Tibial nerve (tissue), 4 donors: ENCODE data around the gene COL4A2. TPM values are rescaled to one million over a fixed set of nuclear protein-coding genes. Genes with fewer than 3 reads are reported as not detected.

Experiments used
- DNase-seq, 2 donors: peaks; one replicate each; pipeline ENCODE4 v3.0.0-alpha.2; 2019; ENCODE audit warnings: low spot score in 2 of 2
- H3K27ac ChIP-seq, 4 donors: fragments of 200-600 bp; sonication (generic) in 3 of 4; one replicate each; pipeline ENCODE4 v1.5.1; 2017 to 2019; ENCODE audit warnings: mild to moderate bottlenecking in 1 of 4
- H3K27me3 ChIP-seq, 2 donors: fragments of 200-600 bp; sonication (generic) in 1 of 2; one replicate each; pipeline versions ENCODE4 v1.5.1 to v1.6.0; 2017 to 2019
- H3K36me3 ChIP-seq, 3 donors: fragments of 200-600 bp; sonication (generic); one replicate each; pipeline ENCODE4 v1.5.1; 2018 to 2019
- H3K4me1 ChIP-seq, 4 donors: fragments of 200-600 bp; sonication (generic) in 3 of 4; one replicate each; pipeline ENCODE4 v1.5.1; 2017 to 2019
- H3K4me3 ChIP-seq, 4 donors: fragments of 200-600 bp; sonication (generic) in 3 of 4; one replicate each; pipeline ENCODE4 v1.5.1; 2017 to 2019; ENCODE audit warnings: mild to moderate bottlenecking in 1 of 4, moderate library complexity in 1 of 4
- H3K9me3 ChIP-seq, 4 donors: fragments of 200-600 bp; sonication (generic) in 3 of 4; one replicate each; pipeline ENCODE4 v1.5.1; 2017 to 2019
- EP300 ChIP-seq, 2 donors: sonication (generic); formaldehyde crosslinking; IDR thresholded peaks; one replicate each; pipeline ENCODE4 v1.6.1; 2017; ENCODE audit warnings: antibody characterized with exemption in 2 of 2, mild to moderate bottlenecking in 1 of 2
- POLR2A ChIP-seq, 2 donors: fragments of 450-650 bp; IDR thresholded peaks; one replicate each; pipeline ENCODE4 v1.6.1; 2017; ENCODE audit warnings: antibody characterized with exemption in 2 of 2, mild to moderate bottlenecking in 2 of 2, moderate library complexity in 2 of 2
- WGBS, 2 donors: methylation state at CpG; one replicate each; pipeline ENCODE4 v1.1.5; 2018; 5-methylcytosine and 5-hydroxymethylcytosine counted together
- total RNA-seq, 4 donors: library from RNA; depleted of rRNA; stranded (reverse); fragments of >200 nt; gene quantifications; one replicate each; pipeline ENCODE4 v1.1.0, GENCODE V29; 2016
- TF ChIP-seq, protein P1 (sequence below), 5 experiments: fragments of 200-600 bp in 3 of 5; fragments of 450-650 bp in 2 of 5; sonication (generic) in 3 of 5; IDR thresholded peaks; one replicate each; pipeline ENCODE4 v1.5.1; 2016 to 2019; ENCODE audit warnings: antibody characterized with exemption in 5 of 5, mild to moderate bottlenecking in 3 of 5, moderate library complexity in 2 of 5

COL4A2 gene
- total RNA-seq, 4 donors from 2014 or later: 576 to 821 (median 658) TPM

DNA sequence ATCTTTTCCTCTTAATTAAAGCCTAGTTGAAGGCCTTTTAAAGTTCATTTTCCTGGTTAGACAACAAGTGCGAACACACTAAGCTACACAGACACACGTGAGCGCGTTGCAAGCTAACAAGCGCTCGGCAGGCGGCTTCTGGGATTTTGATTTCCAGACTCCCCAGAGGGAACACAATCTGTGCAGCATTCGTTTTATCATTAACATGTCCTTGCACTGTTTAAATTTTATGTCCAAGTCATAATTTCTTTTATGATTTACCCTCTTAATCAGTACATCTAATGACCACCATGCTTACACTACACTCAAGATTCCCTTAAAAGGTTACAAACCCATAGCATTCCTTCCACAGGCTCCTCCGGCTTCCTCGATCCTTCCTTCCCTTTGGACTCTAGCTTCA is 16.9 kb upstream of the COL4A2 start:
- no peak overlapping the region for H3K27ac ChIP-seq
- no peak for DNase-seq
- WGBS, 2 donors: 89 to 91% methylated on average over 10 of the region's 10 CpGs
- H3K27me3 ChIP-seq: no peaks in the 10 kb centered on the region
- H3K9me3 ChIP-seq: no peaks in the 10 kb centered on the region
- no peak overlapping the region for H3K4me3 ChIP-seq
- TF ChIP-seq POLR2A (IDR thresholded peaks at IDR 0.05) (no peak), EP300 (IDR thresholded peaks at IDR 0.05) (no peak)
- TF ChIP-seq, protein P1, sequence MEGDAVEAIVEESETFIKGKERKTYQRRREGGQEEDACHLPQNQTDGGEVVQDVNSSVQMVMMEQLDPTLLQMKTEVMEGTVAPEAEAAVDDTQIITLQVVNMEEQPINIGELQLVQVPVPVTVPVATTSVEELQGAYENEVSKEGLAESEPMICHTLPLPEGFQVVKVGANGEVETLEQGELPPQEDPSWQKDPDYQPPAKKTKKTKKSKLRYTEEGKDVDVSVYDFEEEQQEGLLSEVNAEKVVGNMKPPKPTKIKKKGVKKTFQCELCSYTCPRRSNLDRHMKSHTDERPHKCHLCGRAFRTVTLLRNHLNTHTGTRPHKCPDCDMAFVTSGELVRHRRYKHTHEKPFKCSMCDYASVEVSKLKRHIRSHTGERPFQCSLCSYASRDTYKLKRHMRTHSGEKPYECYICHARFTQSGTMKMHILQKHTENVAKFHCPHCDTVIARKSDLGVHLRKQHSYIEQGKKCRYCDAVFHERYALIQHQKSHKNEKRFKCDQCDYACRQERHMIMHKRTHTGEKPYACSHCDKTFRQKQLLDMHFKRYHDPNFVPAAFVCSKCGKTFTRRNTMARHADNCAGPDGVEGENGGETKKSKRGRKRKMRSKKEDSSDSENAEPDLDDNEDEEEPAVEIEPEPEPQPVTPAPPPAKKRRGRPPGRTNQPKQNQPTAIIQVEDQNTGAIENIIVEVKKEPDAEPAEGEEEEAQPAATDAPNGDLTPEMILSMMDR (IDR thresholded peaks at IDR 0.05): no peak
- H3K36me3 ChIP-seq: peaks cover 0 to 27% (median 0%) of the 10 kb centered on the region in 3 donors
- H3K4me1 ChIP-seq: peaks cover 0 to 55% (median 27%) of the 10 kb centered on the region in 4 donors

DNA sequence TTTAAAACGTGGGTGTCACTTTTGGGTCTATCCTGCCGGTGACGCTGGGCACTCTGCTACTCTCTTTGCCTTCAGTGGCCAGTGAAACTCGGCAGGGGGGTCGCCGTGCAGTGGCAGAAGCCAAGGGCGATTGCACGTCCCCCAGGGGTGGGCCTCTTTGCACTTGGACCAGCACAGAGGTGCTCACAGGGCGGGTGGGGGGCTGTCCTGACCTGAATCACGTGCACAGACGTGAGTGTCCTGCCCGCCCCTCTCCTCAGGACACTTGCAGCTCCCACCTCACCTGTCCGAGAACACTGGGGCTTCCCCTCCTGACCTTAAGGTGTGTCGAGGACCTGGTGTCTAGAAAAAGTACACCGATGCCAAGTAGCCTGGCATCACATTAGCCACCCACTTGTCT is 16.3 kb upstream of the COL4A2 start:
- Histone ChIP-seq H3K27ac (no peak overlapping the region), H3K4me1 (peaks cover 0 to 54% (median 31%) of the 10 kb centered on the region in 4 donors), H3K27me3 (no peaks in the 10 kb centered on the region)

DNA sequence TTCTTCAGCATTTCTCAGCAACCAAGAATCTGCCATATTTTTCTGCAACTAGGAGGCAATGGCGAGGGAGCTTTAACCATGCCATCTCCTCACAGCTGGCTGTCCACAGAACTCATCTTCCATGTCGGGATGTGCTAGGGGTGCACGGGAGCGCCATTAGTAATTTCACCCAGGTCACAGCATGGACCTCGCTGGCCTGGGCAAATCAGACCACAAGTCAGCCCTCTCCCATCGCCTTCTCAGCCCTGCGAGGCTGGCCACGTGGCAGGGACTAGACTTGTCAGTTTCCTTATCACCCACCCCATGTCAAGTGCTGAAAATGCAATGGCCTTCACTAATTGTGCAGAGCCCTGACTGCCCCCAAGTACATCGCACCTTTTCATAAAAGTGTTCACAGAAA is 15.8 kb upstream of the COL4A2 start:
- no peak overlapping the region for H3K4me3 ChIP-seq
- no peak for TF ChIP-seq EP300 (IDR thresholded peaks at IDR 0.05)
- no peak for TF ChIP-seq POLR2A (IDR thresholded peaks at IDR 0.05)
- TF ChIP-seq, protein P1 (IDR thresholded peaks at IDR 0.05): no peak
- peaks cover 0 to 22% (median 0%) of the 10 kb centered on the region in 3 donors for H3K36me3 ChIP-seq
- 95 to 96% methylated on average over 9 of the region's 9 CpGs for WGBS, 2 donors
- DNase-seq: no peak
- peaks cover 0 to 52% (median 30%) of the 10 kb centered on the region in 4 donors for H3K4me1 ChIP-seq
- H3K27ac ChIP-seq: no peak overlapping the region
- H3K27me3 ChIP-seq: no peaks in the 10 kb centered on the region
- no peaks in the 10 kb centered on the region for H3K9me3 ChIP-seq

More for the DNA sequence above, 16.3 kb upstream of the COL4A2 start:
- WGBS, 2 donors: 79 to 84% methylated on average over 15 of the region's 15 CpGs
- DNase-seq: no peak
- H3K4me3 ChIP-seq: no peak overlapping the region
- TF ChIP-seq EP300 (IDR thresholded peaks at IDR 0.05) (no peak), POLR2A (IDR thresholded peaks at IDR 0.05) (no peak)
- TF ChIP-seq, protein P1 (IDR thresholded peaks at IDR 0.05): no peak
- H3K36me3 ChIP-seq: peaks cover 0 to 22% (median 0%) of the 10 kb centered on the region in 3 donors
- no peaks in the 10 kb centered on the region for H3K9me3 ChIP-seq

DNA sequence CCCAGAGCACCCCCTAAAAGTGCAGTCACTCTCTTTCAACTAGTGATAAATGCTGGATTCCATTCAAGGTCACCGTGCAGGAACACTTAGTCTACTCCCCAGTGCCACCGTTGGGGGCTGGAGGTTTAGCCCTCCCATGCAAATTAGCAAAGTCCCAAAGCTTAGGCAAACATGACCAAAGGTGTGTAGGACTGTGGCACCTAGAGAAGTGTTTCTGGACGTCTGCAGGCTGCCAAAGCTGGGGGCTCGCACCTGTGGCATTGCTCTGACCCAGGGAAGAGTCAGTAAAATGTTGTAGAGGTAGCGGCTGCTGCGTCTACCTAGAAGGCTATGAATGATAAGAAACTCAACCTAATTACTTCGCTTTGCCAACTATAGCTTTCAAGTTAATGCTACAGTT is 14.0 kb upstream of the COL4A2 start:
- Histone ChIP-seq H3K9me3 (no peaks in the 10 kb centered on the region), H3K4me3 (no peak overlapping the region), H3K27me3 (no peaks in the 10 kb centered on the region), H3K36me3 (peaks cover 0 to 22% (median 0%) of the 10 kb centered on the region in 3 donors), H3K27ac (no peak overlapping the region), H3K4me1 (peaks cover 0 to 52% (median 29%) of the 10 kb centered on the region in 4 donors)
- TF ChIP-seq, protein P1 (IDR thresholded peaks at IDR 0.05): no peak
- TF ChIP-seq POLR2A (IDR thresholded peaks at IDR 0.05) (no peak), EP300 (IDR thresholded peaks at IDR 0.05) (no peak)
- DNase-seq: no peak
- 82 to 91% methylated on average over 7 of the region's 7 CpGs for WGBS, 2 donors

DNA sequence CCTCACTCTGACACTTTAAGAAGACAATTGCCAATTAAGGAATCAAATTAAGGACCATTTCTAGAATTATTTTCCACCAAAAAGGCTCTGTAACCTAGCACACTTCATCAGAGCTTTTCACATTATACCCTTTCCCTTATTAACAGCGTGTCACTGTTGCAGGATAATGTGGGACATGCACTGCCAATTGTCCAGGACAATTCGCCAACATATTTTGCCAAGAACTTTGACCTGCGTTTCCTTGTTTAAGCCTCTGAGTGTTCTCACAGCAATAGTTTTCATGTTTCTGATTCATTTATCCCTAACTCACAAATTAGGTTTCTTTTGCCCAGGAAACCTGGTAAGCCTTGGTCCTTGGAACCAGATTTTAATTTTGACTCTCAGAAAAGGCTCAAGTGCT is 13.4 kb upstream of the COL4A2 start:
- H3K4me3 ChIP-seq: no peak overlapping the region
- H3K4me1 ChIP-seq: peaks cover 0 to 57% (median 33%) of the 10 kb centered on the region in 4 donors
- 32 to 35% methylated on average over 3 of the region's 3 CpGs for WGBS, 2 donors
- TF ChIP-seq POLR2A (IDR thresholded peaks at IDR 0.05) (no peak), EP300 (IDR thresholded peaks at IDR 0.05) (no peak)
- TF ChIP-seq, protein P1 (IDR thresholded peaks at IDR 0.05): no peak
- H3K27ac ChIP-seq: peak overlapping the region in 2 of 4 donors; percentile 8 to 60
- peaks cover 0 to 18% (median 0%) of the 10 kb centered on the region in 3 donors for H3K36me3 ChIP-seq
- no peak for DNase-seq
- H3K27me3 ChIP-seq: no peaks in the 10 kb centered on the region
- H3K9me3 ChIP-seq: no peaks in the 10 kb centered on the region
